ENCODE measurements around the gene ZNF76. TPM values are rescaled to one million over a fixed set of nuclear protein-coding genes. Genes with fewer than 3 reads are reported as not detected.
A peak's percentile ranks its signal among the peaks of the same experiment; 100 is the strongest.

The ZNF76 gene
- total and polyA plus RNA-seq, 2 of the 13 experiments (the other 11 are each of a cell fraction or from before 2014, with no cell fraction given) = 13.2 to 26.4 TPM

DNA sequence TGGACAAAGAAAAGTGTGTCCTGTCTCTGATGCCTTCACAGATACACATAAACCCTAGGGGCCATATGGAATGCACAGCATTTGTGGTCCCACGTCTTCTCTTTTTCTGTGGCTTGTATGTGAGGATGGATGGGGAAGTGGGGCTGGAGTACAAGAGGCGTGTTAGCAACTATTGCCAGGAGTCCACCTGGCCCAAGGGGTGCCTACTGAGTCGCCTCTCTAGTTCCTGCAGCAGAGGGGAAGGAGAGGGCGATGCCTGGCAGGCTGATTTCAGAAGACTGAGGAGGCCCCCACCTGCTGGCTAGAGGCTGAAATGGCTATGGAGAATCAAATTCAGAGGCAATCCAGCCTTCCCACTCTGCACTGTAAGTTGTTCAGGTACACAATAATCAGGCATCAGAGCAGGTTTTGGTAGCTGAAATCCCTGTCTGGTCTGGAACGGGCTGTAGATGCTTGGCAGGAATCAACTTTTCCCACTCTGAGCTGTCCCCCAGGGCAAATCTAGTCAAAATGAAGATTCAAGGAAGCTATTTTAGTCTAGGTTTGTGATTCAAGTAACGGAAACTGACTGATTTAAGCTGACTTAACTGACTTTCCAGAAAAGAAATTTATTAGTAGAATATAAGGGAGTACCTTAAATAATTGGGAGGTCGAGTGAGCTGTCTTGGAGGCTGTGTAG lies 68.0 kb downstream of the ZNF76 start (continued):
- TF ChIP-seq, protein P1, sequence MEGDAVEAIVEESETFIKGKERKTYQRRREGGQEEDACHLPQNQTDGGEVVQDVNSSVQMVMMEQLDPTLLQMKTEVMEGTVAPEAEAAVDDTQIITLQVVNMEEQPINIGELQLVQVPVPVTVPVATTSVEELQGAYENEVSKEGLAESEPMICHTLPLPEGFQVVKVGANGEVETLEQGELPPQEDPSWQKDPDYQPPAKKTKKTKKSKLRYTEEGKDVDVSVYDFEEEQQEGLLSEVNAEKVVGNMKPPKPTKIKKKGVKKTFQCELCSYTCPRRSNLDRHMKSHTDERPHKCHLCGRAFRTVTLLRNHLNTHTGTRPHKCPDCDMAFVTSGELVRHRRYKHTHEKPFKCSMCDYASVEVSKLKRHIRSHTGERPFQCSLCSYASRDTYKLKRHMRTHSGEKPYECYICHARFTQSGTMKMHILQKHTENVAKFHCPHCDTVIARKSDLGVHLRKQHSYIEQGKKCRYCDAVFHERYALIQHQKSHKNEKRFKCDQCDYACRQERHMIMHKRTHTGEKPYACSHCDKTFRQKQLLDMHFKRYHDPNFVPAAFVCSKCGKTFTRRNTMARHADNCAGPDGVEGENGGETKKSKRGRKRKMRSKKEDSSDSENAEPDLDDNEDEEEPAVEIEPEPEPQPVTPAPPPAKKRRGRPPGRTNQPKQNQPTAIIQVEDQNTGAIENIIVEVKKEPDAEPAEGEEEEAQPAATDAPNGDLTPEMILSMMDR (CRISPR knock-in tag; IDR thresholded peaks at IDR 0.05) = peak; percentile 89
- TF ChIP-seq ZNF12 (CRISPR knock-in tag; IDR thresholded peaks at IDR 0.05) (no peak), SALL1 (CRISPR knock-in tag; IDR thresholded peaks at IDR 0.05) (peak; percentile 33), RAD21 (CRISPR knock-in tag; IDR thresholded peaks at IDR 0.05) (peak; percentile 81), SOX5 (CRISPR knock-in tag; IDR thresholded peaks at IDR 0.05; ENCODE audit: borderline replicate concordance) (0 out of 2 replicates have a peak, but pooled peaks have one; percentile 4), ZNF878 (CRISPR knock-in tag; IDR thresholded peaks at IDR 0.05) (no peak), ZNF354B (CRISPR knock-in tag; IDR thresholded peaks at IDR 0.05) (no peak), ZNF761 (CRISPR knock-in tag; conservative IDR thresholded peaks at IDR 0.05) (no peak), NFYB (CRISPR knock-in tag; IDR thresholded peaks at IDR 0.05) (no peak), SRSF4 (IDR thresholded peaks at IDR 0.05; ENCODE audit: low read depth, low read length, poor library complexity, severe bottlenecking) (no peak), GATAD1 (CRISPR knock-in tag; IDR thresholded peaks at IDR 0.05) (no peak), SMYD3 (CRISPR knock-in tag; IDR thresholded peaks at IDR 0.05) (no peak), PHB2 (IDR thresholded peaks at IDR 0.05; ENCODE audit: partially characterized antibody) (no peak), ZBTB20 (CRISPR knock-in tag; IDR thresholded peaks at IDR 0.05; ENCODE audit: borderline replicate concordance, low read depth) (no peak), ZNF232 (CRISPR knock-in tag; IDR thresholded peaks at IDR 0.05; ENCODE audit: borderline replicate concordance) (0 out of 2 replicates have a peak, but pooled peaks have one; percentile 27), CREB1 (IDR thresholded peaks at IDR 0.05) (no peak), CREB1 (CRISPR knock-in tag; IDR thresholded peaks at IDR 0.05) (no peak)
- TF ChIP-seq, protein P2, sequence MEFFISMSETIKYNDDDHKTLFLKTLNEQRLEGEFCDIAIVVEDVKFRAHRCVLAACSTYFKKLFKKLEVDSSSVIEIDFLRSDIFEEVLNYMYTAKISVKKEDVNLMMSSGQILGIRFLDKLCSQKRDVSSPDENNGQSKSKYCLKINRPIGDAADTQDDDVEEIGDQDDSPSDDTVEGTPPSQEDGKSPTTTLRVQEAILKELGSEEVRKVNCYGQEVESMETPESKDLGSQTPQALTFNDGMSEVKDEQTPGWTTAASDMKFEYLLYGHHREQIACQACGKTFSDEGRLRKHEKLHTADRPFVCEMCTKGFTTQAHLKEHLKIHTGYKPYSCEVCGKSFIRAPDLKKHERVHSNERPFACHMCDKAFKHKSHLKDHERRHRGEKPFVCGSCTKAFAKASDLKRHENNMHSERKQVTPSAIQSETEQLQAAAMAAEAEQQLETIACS (CRISPR knock-in tag; IDR thresholded peaks at IDR 0.05) = no peak
- TF ChIP-seq, protein P3, sequence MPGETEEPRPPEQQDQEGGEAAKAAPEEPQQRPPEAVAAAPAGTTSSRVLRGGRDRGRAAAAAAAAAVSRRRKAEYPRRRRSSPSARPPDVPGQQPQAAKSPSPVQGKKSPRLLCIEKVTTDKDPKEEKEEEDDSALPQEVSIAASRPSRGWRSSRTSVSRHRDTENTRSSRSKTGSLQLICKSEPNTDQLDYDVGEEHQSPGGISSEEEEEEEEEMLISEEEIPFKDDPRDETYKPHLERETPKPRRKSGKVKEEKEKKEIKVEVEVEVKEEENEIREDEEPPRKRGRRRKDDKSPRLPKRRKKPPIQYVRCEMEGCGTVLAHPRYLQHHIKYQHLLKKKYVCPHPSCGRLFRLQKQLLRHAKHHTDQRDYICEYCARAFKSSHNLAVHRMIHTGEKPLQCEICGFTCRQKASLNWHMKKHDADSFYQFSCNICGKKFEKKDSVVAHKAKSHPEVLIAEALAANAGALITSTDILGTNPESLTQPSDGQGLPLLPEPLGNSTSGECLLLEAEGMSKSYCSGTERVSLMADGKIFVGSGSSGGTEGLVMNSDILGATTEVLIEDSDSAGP (CRISPR knock-in tag; IDR thresholded peaks at IDR 0.05; ENCODE audit: borderline replicate concordance) = no peak
- TF ChIP-seq, protein P4, sequence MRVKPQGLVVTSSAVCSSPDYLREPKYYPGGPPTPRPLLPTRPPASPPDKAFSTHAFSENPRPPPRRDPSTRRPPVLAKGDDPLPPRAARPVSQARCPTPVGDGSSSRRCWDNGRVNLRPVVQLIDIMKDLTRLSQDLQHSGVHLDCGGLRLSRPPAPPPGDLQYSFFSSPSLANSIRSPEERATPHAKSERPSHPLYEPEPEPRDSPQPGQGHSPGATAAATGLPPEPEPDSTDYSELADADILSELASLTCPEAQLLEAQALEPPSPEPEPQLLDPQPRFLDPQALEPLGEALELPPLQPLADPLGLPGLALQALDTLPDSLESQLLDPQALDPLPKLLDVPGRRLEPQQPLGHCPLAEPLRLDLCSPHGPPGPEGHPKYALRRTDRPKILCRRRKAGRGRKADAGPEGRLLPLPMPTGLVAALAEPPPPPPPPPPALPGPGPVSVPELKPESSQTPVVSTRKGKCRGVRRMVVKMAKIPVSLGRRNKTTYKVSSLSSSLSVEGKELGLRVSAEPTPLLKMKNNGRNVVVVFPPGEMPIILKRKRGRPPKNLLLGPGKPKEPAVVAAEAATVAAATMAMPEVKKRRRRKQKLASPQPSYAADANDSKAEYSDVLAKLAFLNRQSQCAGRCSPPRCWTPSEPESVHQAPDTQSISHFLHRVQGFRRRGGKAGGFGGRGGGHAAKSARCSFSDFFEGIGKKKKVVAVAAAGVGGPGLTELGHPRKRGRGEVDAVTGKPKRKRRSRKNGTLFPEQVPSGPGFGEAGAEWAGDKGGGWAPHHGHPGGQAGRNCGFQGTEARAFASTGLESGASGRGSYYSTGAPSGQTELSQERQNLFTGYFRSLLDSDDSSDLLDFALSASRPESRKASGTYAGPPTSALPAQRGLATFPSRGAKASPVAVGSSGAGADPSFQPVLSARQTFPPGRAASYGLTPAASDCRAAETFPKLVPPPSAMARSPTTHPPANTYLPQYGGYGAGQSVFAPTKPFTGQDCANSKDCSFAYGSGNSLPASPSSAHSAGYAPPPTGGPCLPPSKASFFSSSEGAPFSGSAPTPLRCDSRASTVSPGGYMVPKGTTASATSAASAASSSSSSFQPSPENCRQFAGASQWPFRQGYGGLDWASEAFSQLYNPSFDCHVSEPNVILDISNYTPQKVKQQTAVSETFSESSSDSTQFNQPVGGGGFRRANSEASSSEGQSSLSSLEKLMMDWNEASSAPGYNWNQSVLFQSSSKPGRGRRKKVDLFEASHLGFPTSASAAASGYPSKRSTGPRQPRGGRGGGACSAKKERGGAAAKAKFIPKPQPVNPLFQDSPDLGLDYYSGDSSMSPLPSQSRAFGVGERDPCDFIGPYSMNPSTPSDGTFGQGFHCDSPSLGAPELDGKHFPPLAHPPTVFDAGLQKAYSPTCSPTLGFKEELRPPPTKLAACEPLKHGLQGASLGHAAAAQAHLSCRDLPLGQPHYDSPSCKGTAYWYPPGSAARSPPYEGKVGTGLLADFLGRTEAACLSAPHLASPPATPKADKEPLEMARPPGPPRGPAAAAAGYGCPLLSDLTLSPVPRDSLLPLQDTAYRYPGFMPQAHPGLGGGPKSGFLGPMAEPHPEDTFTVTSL (CRISPR knock-in tag; IDR thresholded peaks at IDR 0.05; ENCODE audit: borderline replicate concordance) = no peak
